GM19324 (cell line): Measurements from ENCODE around the gene SPDEF.

Experiments used
- ATAC-seq: cut with Tn5 transposase; IDR thresholded peaks from one replicate; pipeline ENCODE4 v1.9.1; 2021; ENCODE audit warnings: mild to moderate bottlenecking, moderate library complexity; ENCODE audit not compliant: unreplicated experiment, low FRiP score

The SPDEF gene

DNA sequence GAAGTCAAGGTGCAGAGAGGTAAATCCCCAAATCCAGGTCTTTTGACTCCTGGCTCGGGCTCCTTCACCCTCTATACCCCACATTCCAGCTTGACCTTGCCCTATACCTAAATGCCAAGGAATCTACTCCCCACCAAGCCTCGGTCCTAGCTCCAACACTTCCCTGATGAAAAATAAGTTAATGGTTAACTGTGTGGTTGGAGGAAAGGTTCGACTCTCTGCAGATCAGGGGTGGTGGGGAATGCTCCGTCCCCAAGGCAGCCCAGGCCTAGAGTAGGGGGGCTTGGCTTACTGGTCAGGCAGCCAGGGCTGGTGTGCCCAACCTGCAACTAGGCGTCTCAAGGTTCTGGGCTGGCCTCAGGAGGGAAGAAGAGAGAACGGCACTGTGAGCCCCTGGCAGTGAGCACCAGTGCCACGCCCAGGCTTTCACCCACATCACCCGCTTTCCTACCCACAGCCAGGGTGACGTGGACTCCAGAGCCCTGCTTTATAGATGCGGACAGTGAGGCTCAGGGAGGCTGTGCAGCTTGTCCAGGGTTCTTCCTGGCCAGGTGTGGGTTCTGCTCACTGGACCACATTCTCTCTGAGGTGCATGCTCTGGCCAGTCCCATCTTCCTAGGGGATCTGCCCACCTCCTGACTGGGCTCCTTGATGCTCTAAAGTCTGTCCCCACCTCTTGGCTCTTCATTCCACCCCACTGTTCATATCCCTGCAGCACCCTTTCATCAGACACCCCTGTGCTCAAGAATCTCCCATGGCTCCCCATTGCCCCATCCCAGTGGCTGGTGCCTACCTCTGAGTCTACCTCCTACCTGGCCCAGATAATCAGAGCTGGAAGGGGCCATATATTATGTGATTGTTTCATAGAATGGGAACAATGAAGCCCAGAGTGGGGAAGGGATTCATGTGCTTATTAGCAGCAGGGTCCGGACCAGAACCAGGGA lies 8.2 kb downstream of the SPDEF start:
- no peak for ATAC-seq

DNA sequence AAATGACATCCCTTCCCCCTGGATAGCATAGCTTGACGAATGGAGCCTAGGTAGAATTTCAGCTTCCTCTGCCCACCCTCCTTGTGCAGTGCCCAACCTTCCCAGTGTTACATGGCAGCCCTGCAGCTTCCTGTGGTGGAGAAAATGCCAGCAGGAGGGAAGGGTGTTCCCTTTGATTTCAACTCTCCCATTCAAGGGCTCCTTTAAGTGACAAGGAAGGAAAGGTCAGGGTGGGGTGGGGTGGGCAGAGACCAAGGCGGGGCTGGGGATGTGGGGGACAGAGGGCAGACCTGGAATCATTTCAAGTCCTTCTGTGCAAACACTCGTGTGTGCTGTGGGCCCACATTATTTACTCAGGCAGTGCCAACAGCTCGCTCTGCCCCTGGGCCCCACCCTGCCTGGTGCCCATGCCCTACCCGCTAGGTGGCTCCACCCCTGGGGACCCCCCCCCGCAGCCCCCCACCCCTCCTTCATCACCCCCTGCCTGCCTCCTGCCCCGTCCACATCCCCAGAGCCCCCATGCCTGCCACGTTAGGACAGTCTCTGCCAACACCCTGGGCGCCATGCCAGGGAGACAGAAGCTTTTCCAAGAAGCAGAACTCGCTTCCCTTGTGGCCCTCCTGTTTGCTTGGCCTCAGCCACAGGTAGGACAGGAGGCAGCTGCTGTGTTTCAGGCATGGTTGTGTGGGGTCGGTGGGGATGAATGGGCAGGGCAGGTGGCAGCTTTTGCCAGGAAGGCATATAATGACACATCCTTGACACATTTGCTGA lies 9.4 kb downstream of the SPDEF start:
- no peak for ATAC-seq

- no peak for ATAC-seq
Measured at GRCh38 chr6:34544776-34545471, 11.2 kb downstream of the SPDEF start.

- no peak for ATAC-seq
Measured at GRCh38 chr6:34544052-34544604, 12.0 kb downstream of the SPDEF start.

DNA sequence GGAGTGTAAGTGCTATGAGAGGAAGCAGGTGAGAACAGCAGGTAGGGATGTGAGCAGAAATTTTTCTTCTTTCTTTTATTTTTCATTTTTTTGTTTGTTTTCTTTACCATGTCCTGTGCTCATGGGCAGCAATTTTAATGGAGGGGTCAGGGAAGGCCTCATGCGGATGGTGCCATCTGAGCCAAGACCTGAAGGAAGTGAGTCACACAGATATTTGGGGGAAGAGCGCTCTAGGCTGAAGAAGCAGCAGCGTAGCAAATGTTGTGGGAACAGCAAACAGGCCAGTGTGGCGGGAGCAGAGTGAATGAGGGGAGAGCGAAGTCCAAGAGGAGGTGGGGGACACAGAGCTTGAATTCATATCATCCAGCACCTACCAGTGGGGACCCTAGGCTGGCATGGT lies 12.7 kb downstream of the SPDEF start:
- no peak for ATAC-seq

GRCh38 chr6:34540841-34541240 lies 15.3 kb downstream of the SPDEF start:
- ATAC-seq = no peak

DNA sequence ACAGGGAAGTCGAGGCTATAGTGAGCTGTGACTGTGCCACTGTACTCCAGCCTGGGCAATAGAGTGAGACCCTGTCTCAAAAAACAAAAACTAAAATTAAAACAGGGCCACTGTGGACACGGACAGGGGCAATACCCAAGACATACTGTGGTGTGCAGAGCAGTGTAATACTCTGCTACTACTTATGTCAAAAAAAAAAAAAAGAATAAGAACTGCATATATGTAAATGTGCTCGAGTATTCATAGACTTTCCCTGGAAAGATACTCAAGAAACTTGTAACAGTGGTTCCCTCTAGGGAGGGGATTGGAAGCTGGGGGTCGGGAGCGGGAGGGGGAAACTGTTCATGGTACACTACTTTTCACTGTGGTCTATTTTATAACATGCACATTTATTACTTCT lies 15.9 kb downstream of the SPDEF start:
- ATAC-seq = no peak

GRCh38 chr6:34539181-34539580 lies 16.9 kb downstream of the SPDEF start:
- no peak for ATAC-seq

- no peak for ATAC-seq
Measured at GRCh38 chr6:34538581-34538980, 17.5 kb downstream of the SPDEF start.

DNA sequence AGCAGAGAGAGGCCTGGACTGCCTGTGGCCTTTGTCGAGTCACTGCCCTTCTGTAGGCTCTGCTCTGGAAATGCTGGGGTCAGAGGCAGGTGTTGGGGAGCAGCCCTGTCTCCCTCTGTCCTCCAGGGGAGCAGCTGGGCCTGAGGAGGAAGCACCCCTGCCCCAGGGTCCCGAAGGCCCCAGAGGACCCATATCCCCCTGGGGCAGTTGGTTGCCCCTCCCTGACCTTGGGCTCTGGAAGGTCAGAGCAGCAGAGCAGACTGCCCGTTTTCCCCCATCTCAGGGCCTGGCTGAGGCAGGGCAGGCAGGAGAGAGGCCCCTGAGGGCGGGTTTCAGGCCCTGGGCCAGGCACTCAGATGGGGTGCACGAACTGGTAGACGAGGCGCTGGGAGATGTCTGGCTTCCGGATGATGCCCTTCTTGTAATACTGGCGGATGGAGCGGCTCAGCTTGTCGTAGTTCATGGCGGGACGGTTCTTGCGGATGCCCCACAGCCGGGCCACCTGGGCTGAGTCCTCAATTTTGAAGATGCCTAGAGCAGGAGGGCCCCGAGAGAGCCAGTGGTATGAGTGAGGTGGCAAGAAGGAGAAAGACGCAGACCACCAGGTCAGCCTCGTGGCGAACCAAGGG lies 18.1 kb downstream of the SPDEF start:
- no peak for ATAC-seq

- ATAC-seq = no peak
Measured at GRCh38 chr6:34536959-34537848, 18.9 kb downstream of the SPDEF start.

GRCh38 chr6:34536251-34536958 lies 19.7 kb downstream of the SPDEF start:
- ATAC-seq = no peak

- ATAC-seq = no peak
Measured at GRCh38 chr6:34535646-34536045, 20.5 kb downstream of the SPDEF start.

- ATAC-seq = no peak
Measured at GRCh38 chr6:34535199-34535598, 20.9 kb downstream of the SPDEF start.

GRCh38 chr6:34534656-34535055 lies 21.5 kb downstream of the SPDEF start:
- no peak for ATAC-seq

DNA sequence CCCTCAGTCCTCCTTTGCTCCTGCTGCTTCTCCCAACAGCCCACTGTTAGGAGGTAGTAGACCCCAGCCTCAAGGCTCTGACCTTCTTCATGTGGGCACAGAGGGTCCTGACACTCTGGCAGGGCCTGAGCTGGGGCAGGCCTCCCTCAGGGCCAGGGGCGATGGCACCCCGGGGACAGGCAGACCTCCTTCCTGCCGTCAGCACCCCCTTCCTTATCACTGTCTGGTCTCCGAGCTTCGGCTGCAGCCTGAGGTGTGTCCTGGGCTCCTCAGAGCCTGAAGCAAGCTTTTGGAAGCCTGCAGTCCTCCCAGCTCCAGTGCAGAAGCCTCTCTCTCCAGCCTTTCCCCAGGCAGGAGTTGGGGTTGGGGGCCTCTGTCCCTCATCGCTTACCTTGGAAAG lies 22.0 kb downstream of the SPDEF start:
- ATAC-seq = no peak

GRCh38 chr6:34532230-34532629 lies 23.9 kb downstream of the SPDEF start:
- ATAC-seq = no peak

DNA sequence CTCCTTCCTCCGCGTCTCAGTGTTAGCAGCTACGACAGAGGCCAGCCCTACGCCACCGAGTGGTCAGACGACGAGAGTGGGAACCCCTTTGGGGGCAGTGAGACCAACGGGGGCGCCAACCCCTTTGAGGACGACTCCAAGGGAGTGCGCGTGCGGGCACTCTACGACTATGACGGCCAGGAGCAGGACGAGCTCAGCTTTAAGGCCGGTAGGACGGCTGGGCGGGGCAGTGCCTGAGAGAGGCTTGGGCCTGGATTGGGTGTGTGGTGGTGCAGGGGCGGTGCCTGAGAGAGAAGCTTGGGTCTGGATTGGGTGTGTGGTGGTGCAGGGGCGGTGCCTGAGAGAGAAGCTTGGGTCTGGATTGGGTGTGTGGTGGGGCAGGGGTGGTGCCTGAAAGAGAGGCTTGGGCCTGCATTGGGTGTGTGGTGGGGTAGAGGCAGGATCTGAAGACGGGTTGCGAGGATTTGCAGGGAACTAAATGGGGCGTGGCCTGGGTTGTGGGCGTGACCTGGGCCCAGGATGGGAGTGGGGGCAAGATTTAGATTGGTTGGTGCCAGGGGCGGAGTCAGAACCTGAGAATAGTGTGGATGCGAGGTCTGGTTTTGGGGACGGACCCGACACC lies 24.4 kb downstream of the SPDEF start:
- no peak for ATAC-seq
